ENCODE measurements around the gene SF3B6.
"Not testable (repeated sequence)": the region's sequence is repeated elsewhere in the genome, so short reads cannot be mapped to it uniquely, and the experiment has no call there.

- not testable (repeated sequence) for TF ChIP-seq CTCF, POLR2A (IDR thresholded peaks at IDR 0.05)
Measured at GRCh38 chr2:24093270-24093669, 17.1 kb upstream of the SF3B6 start.
